ENCODE data around the gene SLAMF7. TPM values are rescaled to one million over a fixed set of nuclear protein-coding genes. Genes with fewer than 3 reads are reported as not detected.
A peak's percentile ranks its signal among the peaks of the same experiment; 100 is the strongest.

The SLAMF7 gene
- total and polyA plus RNA-seq, 2 donors (not counting 1 experiment from before 2014, with no cell fraction given), result 13.1 to 52.6 TPM

- DNase-seq, result no peak
- no peaks in the 10 kb centered on the region for H3K36me3 ChIP-seq (replicated peaks in 1 of 2; ENCODE audit: control extremely low read depth in 1 of 2, control insufficient read depth in 1 of 2, extremely low read depth in 1 of 2, insufficient read depth in 2 of 2, low read length in 1 of 2)
- Mint-ChIP-seq H3K27ac (peak overlapping the region; percentile 68), H3K4me1 (peaks cover 61% of the 10 kb centered on the region), H3K4me3 (peak overlapping the region; percentile 91), H3K27me3 (no peaks in the 10 kb centered on the region), H3K9me3 (ENCODE audit: insufficient read depth) (peaks cover 3% of the 10 kb centered on the region)
- no peaks in the 10 kb centered on the region for H4K20me1 ChIP-seq (ENCODE audit: control insufficient read depth, insufficient read depth, low read length, poor library complexity, severe bottlenecking)
- H3K79me2 ChIP-seq (ENCODE audit: control insufficient read depth, insufficient read depth, low read length), result peaks cover 16% of the 10 kb centered on the region
- no peak for ATAC-seq (ENCODE audit: low read depth)
- POLR2A ChIA-PET, result no interaction called here
- 100% methylated on average over 1 of the region's 5 CpGs for WGBS (ENCODE audit: insufficient coverage)
- intact Hi-C loops (cut with micrococcal nuclease), result no loop called here
- peak overlapping the region; percentile 33 for H3K9ac ChIP-seq (ENCODE audit: low read length)
- no peak for TF ChIP-seq EZH2 (IDR thresholded peaks at IDR 0.05; ENCODE audit: borderline replicate concordance, insufficient read depth, low read depth, low read length, poor library complexity, severe bottlenecking)
- TF ChIP-seq CTCF (IDR thresholded peaks at IDR 0.05), result no peak
- H3K4me1 ChIP-seq (ENCODE audit: control insufficient read depth in 2 of 2, insufficient read depth in 2 of 2, low read length in 2 of 2), result peaks cover 25 to 39% of the 10 kb centered on the region in 2 donors
- H3K4me2 ChIP-seq (replicated peaks; ENCODE audit: low read depth, low read length, poor library complexity, severe bottlenecking), result peak overlapping the region; percentile 66
- H3K9me3 ChIP-seq (ENCODE audit: control extremely low read depth in 1 of 3, control insufficient read depth in 2 of 3, insufficient read depth in 1 of 3, low read length in 2 of 3), result peaks cover 0 to 11% (median 4%) of the 10 kb centered on the region in 3 donors
- no peaks in the 10 kb centered on the region for H3K27me3 ChIP-seq (replicated peaks in 1 of 4; ENCODE audit: control extremely low read depth in 1 of 4, control insufficient read depth in 3 of 4, insufficient read depth in 4 of 4, low read length in 3 of 4)
- H2AFZ ChIP-seq (ENCODE audit: insufficient read depth, low read depth, low read length, poor library complexity, severe bottlenecking), result no peak overlapping the region
- peak overlapping the region in 2 of 5 experiments; percentile 16 to 50 for H3K4me3 ChIP-seq (ENCODE audit: control extremely low read depth in 1 of 5, extremely low read depth in 1 of 5, insufficient read depth in 1 of 5, low read depth in 2 of 5, low read length in 4 of 5)
- H3K27ac ChIP-seq (ENCODE audit: low read length in 2 of 2), result no peak overlapping the region
- CTCF ChIA-PET, result interaction anchor here (0.8 to 6.2 kb wide), 9 partner anchors 29 to 213 kb away, joined by 3 to 35 read pairs (median 4); partner anchors contain the start of gene ITLN2
Observed at GRCh38 chr1:160740133-160740688, 1.2 kb downstream of the SLAMF7 start.

GRCh38 chr1:160741092-160741501, 2.0 kb downstream of the SLAMF7 start:
- H3K4me3 ChIP-seq (ENCODE audit: control extremely low read depth in 1 of 5, extremely low read depth in 1 of 5, insufficient read depth in 1 of 5, low read depth in 2 of 5, low read length in 4 of 5), result no peak overlapping the region
- H3K27ac Mint-ChIP-seq, result no peak overlapping the region
- peaks cover 61% of the 10 kb centered on the region for H3K4me1 Mint-ChIP-seq
- DNase-seq, result no peak
- peaks cover 16% of the 10 kb centered on the region for H3K79me2 ChIP-seq (ENCODE audit: control insufficient read depth, insufficient read depth, low read length)
- H3K27ac ChIP-seq (ENCODE audit: low read length in 2 of 2), result no peak overlapping the region
- POLR2A ChIA-PET, result no interaction called here
- TF ChIP-seq CTCF (IDR thresholded peaks at IDR 0.05), result no peak
- no peak for TF ChIP-seq EZH2 (IDR thresholded peaks at IDR 0.05; ENCODE audit: borderline replicate concordance, insufficient read depth, low read depth, low read length, poor library complexity, severe bottlenecking)
- peak overlapping the region; percentile 21 for H3K4me2 ChIP-seq (replicated peaks; ENCODE audit: low read depth, low read length, poor library complexity, severe bottlenecking)
- no peaks in the 10 kb centered on the region for H3K27me3 Mint-ChIP-seq
- CTCF ChIA-PET, result interaction anchor here (0.8 to 6.2 kb wide), 7 partner anchors 9 to 212 kb away, joined by 3 to 35 read pairs (median 4); partner anchors contain the start of gene ITLN2
- 82% methylated on average over 2 of the region's 4 CpGs for WGBS (ENCODE audit: insufficient coverage)
- H3K4me3 Mint-ChIP-seq, result peak overlapping the region; percentile 91
- H3K36me3 ChIP-seq (replicated peaks in 1 of 2; ENCODE audit: control extremely low read depth in 1 of 2, control insufficient read depth in 1 of 2, extremely low read depth in 1 of 2, insufficient read depth in 2 of 2, low read length in 1 of 2), result no peaks in the 10 kb centered on the region
- ATAC-seq (ENCODE audit: low read depth), result no peak
- no peak overlapping the region for H3K9ac ChIP-seq (ENCODE audit: low read length)
- peaks cover 25 to 39% of the 10 kb centered on the region in 2 donors for H3K4me1 ChIP-seq (ENCODE audit: control insufficient read depth in 2 of 2, insufficient read depth in 2 of 2, low read length in 2 of 2)
- H4K20me1 ChIP-seq (ENCODE audit: control insufficient read depth, insufficient read depth, low read length, poor library complexity, severe bottlenecking), result no peaks in the 10 kb centered on the region
- no peak overlapping the region for H2AFZ ChIP-seq (ENCODE audit: insufficient read depth, low read depth, low read length, poor library complexity, severe bottlenecking)
- H3K9me3 ChIP-seq (ENCODE audit: control extremely low read depth in 1 of 3, control insufficient read depth in 2 of 3, insufficient read depth in 1 of 3, low read length in 2 of 3), result peaks cover 0 to 11% (median 4%) of the 10 kb centered on the region in 3 donors
- H3K9me3 Mint-ChIP-seq (ENCODE audit: insufficient read depth), result peaks cover 3% of the 10 kb centered on the region
- no peaks in the 10 kb centered on the region for H3K27me3 ChIP-seq (replicated peaks in 1 of 4; ENCODE audit: control extremely low read depth in 1 of 4, control insufficient read depth in 3 of 4, insufficient read depth in 4 of 4, low read length in 3 of 4)
- intact Hi-C loops (cut with micrococcal nuclease), result no loop called here

Data from B cell (primary cell).